ENCODE data around the gene NR1H4.
"Not testable (repeated sequence)": the region's sequence is repeated elsewhere in the genome, so short reads cannot be mapped to it uniquely, and the experiment has no call there.

The NR1H4 gene

DNA sequence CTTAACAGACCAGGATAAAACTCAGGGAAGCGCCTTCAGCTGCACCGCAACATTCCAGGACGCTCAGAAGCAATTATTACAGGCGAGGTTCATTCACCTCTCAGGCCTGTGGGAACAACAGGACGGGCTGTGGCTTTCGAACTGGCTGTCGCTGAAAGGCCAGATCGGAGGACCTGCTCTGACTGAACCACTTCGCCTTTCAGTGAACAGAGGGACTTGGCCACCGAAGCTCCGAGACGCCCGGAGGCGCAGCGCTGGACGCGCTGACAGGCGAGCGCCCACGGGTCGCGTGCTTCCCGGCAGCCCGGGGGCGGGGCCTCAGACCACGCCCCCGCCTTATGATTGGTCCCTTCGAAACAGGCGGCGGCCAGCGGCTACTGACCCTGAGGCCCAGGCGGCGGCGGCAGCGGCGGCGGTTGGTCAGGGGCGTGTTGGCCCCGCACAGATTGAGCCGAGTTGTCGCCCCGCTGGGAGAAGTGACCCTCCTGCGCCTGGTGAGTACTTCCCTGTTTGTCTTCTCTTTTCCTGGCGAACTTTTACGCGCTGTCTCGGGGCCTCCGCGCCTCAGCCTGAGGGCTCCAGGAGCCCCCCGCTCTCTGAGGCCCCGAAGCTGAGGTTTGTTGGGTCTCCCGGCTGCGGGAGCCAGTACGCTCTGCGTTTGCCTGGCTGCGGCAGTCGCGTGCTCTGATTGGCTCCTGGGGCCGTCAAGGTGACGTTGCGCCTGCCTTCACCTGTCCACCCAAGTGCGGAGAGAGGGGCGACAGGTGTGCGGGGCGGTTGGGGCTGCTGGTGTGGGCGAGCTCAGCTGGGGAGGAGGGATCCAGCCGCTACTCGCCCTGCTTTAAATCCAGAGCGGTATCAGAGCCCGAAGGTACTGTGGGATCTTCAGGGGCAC lies 99.9 kb downstream of the NR1H4 start, which contains the start of gene GAS2L3:
Gene GAS2L3, plus strand, starts transcription at position 393 of the 895 bp plus-strand sequence. CDS start 21,221 bp downstream, outside the sequence.
- DNase-seq = peak; percentile 89

DNA sequence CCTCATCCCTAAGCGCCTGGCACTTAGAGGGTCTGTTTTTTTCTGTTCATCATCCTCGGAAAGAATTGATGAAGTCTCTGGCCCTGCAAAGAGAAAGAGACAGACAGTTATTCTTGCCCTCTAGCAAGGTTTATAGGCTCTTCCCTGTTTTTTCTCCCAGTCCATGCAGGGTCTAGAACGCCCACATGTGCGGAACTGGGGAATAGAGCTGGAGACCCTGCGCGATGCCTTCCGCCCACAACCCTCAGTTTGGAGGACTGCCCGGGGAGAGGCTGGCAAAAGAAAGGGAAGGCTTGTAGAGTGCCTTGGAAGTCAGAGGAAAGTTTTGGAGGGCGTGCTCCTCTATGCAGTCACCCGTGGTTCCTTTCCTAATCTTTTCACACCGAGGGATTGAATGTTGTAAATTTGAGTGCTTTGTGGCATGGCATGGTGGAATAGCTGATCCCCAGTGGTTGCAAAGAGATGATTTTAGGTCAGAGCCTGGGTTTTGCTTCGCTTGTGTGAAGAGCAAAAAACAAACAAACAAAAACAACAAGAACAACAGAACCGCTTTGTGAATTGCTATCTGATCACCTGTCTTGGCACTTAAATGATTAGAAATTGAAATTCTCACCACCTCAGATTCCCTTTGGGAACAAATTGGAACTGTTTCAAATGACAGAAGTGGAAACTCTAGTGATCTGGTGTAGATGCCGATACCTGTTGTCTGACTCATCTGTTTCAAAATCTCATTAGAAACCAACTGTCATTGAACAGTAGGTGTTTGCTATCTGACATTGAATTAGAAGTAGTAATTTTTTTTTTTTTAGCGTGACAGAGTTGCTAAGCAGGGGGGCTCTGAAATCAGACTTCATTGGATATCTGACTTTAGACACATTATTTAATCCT lies 100.8 kb downstream of the NR1H4 start:
- peak; percentile 22 for DNase-seq

DNA sequence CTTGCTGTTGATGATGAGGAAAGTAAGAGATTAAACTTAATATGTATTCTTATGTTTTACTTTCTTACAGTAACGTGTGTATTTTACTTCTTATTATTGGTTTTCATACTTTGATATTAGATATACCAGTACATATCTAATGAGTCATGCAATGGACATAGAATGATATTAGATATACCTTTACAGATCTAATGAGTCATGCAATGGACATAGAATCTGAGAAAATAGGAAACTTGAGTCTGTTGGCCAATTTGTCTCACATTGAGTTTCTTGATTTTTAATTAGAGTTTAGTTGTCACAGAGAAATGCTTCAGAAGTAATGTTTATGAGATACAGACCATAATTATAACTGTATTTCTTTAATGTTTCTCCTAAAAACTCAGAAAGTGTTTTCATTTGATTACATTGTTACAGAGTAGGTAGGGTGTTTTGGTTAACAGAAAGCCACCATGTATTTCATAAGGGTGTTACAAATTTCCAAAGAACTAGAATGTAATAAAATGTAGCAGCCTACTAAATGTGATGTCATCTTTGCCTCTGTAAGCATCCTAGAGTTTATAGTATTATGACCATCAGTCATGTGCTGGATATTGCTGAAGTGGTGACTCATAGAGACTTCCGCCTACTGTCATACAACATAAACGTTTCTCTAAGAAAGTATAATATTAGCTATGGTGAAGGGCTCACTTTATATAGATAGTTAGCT lies 102.8 kb downstream of the NR1H4 start:
- peak; percentile 2 for DNase-seq

DNA sequence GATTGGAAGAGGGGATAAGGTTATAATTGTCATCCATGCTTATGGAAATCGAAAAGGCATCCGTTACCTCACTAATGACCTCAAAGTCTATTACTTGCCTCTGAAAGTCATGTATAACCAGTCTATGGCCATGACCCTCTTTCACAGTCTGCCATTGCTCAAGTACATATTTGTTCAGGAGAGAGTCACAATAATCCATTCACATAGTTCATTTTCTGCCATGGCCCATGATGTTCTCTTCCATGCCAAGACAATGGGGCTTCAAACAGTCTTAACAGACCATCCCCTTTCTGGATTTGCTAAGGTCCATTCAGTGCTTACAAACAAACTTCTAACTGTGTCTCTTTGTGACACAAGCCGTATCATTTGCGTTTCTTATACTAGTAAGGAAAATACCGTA lies 105.3 kb downstream of the NR1H4 start:
- no peak for DNase-seq

DNA sequence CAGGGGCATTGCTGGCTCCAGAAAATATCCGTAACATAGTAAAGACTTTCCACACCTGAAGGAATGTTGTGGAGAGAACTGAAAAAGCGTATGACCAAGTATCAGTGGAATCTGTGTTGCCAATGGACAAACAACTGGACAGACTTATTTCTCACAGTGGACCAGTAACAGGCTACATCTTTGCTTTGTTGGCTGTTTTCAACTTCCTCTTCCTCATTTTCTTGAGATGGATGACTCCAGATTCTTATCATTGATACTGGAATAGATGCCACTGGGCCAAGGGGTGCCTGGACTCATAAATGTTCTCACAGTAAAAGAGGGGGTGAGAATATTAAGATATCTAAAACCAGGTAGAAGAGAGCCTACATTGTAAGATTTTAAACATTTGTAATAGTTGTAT lies 106.2 kb downstream of the NR1H4 start:
- DNase-seq = no peak

DNA sequence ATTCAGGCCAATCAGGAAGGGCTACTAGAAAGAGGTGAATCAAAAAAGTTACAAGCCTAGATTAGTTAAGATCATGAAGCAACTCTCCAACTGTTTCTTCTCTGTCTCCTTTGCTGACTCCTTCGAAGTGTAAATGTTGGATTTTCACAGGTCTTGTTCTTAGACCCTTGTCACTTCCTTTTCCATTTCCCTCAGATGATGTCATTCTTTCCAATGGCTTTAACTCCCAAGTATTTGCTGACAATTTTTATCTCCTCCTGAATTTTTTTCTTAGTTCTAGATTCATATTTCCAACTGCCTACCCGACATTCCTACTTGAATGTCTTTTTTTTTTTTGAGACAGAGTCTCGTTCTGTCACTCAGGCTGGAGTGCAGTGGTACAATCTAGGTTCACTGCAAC lies 110.6 kb downstream of the NR1H4 start:
- no peak for DNase-seq

DNA sequence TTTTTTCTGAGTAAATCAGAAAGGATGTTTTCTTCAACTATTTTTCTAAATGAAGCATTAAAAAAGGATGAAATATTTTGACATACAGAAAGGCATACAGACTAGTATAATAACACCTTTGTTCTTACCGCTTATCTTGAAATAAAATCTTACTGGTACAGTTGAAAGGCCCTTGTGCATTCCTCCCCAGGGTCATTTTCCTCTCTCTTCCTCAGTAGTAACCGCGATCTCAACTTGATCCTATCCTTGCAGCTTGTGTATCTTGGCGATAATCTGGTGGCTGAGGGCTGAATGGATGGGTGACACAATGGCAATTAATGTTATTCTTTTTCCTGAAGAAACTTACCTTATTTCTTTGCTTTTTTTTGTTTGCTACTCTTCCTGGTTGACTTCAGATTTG lies 118.3 kb downstream of the NR1H4 start:
- no peak for DNase-seq

DNA sequence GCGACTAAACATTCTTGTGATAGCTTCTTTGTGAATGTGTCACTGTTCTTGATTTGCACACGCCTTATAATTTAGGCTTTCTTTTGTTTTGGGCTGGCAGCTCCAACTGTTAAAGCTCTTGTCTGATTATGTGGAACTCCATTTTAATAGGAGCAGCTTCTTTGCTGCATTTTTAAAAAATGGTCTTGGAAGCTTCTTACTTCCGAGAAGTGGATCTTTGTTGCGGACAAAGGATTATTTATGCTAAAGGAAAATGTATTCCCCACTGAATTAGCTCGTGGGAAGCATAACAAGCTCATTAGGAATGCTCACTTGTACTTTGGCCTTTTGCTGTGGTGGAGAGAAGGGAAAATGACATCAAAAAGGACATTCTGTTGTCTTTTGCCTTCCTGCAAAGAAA lies 119.8 kb downstream of the NR1H4 start:
- DNase-seq = peak; percentile 3

DNA sequence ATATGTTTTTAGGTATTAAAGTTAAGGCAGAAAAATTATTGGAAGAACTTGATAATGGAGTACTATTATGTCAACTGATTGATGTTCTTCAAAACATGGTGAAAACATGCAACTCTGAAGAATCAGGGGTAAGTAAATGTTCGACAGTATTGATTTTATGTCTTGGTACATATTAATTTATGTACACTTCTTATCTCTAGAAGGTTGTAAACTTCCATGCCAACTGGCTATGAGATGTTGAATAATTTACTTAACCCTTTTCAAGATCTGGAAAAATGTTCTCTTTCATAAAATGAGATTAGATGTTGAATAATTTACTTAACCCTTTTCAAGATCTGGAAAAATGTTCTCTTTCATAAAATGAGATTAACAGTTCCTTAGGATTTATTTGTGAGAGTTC lies 128.0 kb downstream of the NR1H4 start:
- DNase-seq = no peak

DNA sequence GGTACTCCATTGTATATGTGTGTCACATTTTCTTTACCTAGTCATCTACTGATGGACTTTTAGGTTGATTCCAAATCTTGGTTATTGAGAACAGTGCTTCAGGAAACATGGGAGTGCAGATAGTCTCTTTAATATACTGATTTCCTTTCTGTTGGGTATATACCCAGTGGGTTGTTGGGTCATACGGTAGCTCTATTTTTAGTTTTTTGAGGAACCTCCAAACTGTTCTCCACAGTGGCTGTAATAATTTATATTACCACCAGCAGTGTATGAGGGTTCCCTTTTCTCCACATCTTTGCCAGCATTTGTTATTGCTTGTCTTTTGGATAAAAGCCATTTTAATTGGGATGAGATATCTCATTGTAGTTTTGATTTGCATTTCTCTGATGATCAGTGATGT lies 129.3 kb downstream of the NR1H4 start:
- not testable (repeated sequence) for DNase-seq

DNA sequence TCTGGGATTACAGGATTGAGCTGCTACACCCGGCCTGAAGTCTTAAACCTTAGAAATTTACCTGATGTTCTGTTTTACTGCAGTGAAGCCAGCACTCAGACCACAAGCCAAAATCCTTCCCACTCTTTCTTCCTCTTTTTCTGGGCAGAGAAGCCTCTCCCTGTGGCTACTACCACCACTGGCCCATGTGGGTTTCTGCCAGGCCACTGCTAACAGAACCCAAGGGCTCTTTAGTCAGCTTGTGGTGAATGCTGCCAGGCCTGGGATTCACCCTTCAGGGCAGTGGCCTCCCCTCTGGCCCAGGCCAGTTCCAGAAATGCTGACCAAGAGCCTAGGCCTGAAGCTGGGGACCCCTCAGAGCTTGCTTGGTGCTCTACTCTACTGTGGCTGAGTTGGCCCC lies 135.1 kb downstream of the NR1H4 start:
- no peak for DNase-seq

DNA sequence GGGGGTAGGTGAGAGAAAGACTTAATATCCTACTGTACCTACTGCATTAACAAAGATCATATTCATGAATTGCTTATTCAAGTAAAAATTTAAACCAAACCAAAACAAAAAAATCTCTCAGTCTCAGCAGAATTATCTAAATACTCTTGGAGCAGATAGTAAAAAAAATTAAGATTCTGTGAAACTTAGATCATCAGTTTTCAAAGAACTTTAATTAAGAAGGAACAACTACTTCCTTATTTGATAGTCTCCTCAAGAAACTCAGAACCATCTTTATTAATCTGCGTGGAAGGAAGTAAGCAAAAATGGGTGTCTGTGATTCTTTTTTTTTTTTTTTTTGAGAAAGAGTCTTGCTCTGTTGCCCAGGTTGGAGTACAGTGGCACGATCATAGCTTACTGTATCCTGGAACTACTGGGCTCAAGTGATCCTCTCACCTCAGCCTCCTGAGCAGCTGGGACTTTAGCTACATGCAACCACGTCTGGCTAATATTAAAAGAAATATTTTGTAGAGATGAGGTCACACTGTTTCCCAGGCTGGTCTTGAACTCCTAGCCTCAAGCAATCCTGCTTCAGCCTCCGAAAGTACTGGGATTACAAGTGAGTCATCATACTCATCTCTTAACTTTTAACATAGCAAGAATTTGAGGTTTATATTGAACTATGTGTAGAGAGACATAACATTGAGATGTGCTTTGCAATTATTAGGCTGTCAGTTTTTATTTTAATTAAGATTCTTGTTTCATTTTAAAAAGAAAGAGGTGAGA lies 137.2 kb downstream of the NR1H4 start:
- no peak for DNase-seq

DNA sequence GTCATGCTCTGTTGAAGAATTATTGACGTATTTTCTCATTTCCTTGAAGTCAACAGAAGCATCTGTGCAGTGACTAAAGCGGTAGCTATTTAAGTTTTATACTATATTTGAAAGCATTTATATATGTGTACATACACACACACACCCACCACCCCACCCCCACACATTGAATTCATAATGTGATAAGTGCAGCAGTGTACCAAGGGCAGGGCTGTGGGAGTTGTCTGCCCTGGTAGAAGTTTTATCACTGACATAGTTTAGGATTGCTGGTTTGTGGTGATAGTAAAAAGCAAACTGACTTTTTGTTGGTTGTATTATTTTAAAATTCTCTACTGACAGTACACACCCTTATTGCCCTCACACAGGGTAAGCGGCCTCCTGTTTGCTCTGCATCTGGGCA lies 138.9 kb downstream of the NR1H4 start:
- DNase-seq = no peak
